PC-9 (cell line): Measurements from ENCODE around the gene KIAA1191. TPM values are rescaled to one million over a fixed set of nuclear protein-coding genes. Genes with fewer than 3 reads are reported as not detected.

ENCODE experiments used
- BruUV-seq: library from RNA; stranded (reverse); fragments of 400-500 nt; replicated peaks from 2 replicates; lab custom pipeline; 2021; lab: Mats Ljungman, UMichigan
- CTCF ChIA-PET: fragments of 300-600 bp; sonication (Branson Sonifier 250); formaldehyde crosslinking; loops from one replicate; lab custom pipeline; 2022; ENCODE audit warnings: antibody characterized with exemption; lab: Charles Lee
- POLR2A ChIA-PET: fragments of 300-600 bp; sonication (Branson Sonifier 250); formaldehyde crosslinking; loops from one replicate; lab custom pipeline; 2022; ENCODE audit warnings: antibody characterized with exemption; ENCODE audit not compliant: unreplicated experiment; lab: Charles Lee
- DNase-seq, 2 experiments: peaks; one replicate each; pipeline versions ENCODE4 v3.0.0 to v3.0.0-alpha.2; 2015 to 2022; ENCODE audit warnings: mixed read lengths in 1 of 2
- H2AFZ ChIP-seq: fragments of 200-600 bp; sonication (generic); 2 replicates; pipeline ENCODE4 v1.8.1; 2017; ENCODE audit warnings: antibody characterized with exemption
- H3F3A ChIP-seq: fragments of 200-600 bp; sonication (generic); 2 replicates; pipeline ENCODE4 v1.8.1; 2017; ENCODE audit warnings: antibody characterized with exemption, mild to moderate bottlenecking, low read depth; ENCODE audit not compliant: insufficient read depth
- H3K27ac ChIP-seq: fragments of 200-600 bp; sonication (generic); 2 replicates; pipeline ENCODE4 v1.6.1; 2016; ENCODE audit warnings: mixed run types
- H3K27me3 ChIP-seq: fragments of 200-600 bp; sonication (generic); 2 replicates; pipeline ENCODE4 v1.6.1; 2016; ENCODE audit warnings: low read depth, mixed run types; ENCODE audit not compliant: insufficient read depth
- H3K36me3 ChIP-seq: fragments of 200-600 bp; sonication (generic); 2 replicates; pipeline ENCODE4 v1.6.1; 2016; ENCODE audit warnings: low read depth, mixed run types
- H3K4me1 ChIP-seq: fragments of 200-600 bp; sonication (generic); replicated peaks from 2 replicates; pipeline ENCODE4 v1.6.1; 2016; ENCODE audit warnings: mixed run types; ENCODE audit not compliant: insufficient read depth
- H3K4me2 ChIP-seq: fragments of 200-600 bp; sonication (generic); 2 replicates; pipeline ENCODE4 v1.6.1; 2017; ENCODE audit warnings: mixed run types
- H3K4me3 ChIP-seq: fragments of 200-600 bp; sonication (generic); 2 replicates; pipeline ENCODE4 v1.6.1; 2016; ENCODE audit warnings: mixed run types
- H3K79me2 ChIP-seq: fragments of 200-600 bp; sonication (generic); 2 replicates; pipeline ENCODE4 v1.6.1; 2017; ENCODE audit warnings: low read depth, mixed run types
- H3K9me2 ChIP-seq: fragments of 200-600 bp; sonication (generic); 2 replicates; pipeline ENCODE4 v1.8.1; 2017; ENCODE audit warnings: mild to moderate bottlenecking; ENCODE audit not compliant: insufficient read depth
- H3K9me3 ChIP-seq: fragments of 200-600 bp; sonication (generic); 2 replicates; pipeline ENCODE4 v1.8.1; 2016; ENCODE audit warnings: low read depth; ENCODE audit not compliant: insufficient read depth
- H4K20me1 ChIP-seq: fragments of 200-600 bp; sonication (generic); 2 replicates; pipeline ENCODE4 v1.8.1; 2017; ENCODE audit not compliant: insufficient read depth
- EZH2 ChIP-seq: fragments of 200-600 bp; sonication (generic); IDR thresholded peaks from 2 replicates; pipeline ENCODE4 v1.8.0; 2017; ENCODE audit warnings: antibody characterized with exemption, low read depth
- intact Hi-C: fragments of 100-400 bp; cut with micrococcal nuclease; formaldehyde crosslinking; loops from one replicate; pipeline ENCODE4 v1.10.0; 2022; ENCODE audit not compliant: unreplicated experiment
- total RNA-seq: library from RNA; stranded (reverse); gene quantifications from 2 replicates; pipeline ENCODE4 v1.2.3, GENCODE V29; 2021
- TF ChIP-seq, protein P1 (sequence below): fragments of 200-600 bp; sonication (generic); conservative IDR thresholded peaks from 2 replicates; pipeline ENCODE4 v1.6.1; 2017; ENCODE audit warnings: mixed run types, antibody characterized with exemption, mild to moderate bottlenecking, moderate library complexity

The KIAA1191 gene
- total RNA-seq, 1 experiment from 2014 or later, result 115 TPM

DNA sequence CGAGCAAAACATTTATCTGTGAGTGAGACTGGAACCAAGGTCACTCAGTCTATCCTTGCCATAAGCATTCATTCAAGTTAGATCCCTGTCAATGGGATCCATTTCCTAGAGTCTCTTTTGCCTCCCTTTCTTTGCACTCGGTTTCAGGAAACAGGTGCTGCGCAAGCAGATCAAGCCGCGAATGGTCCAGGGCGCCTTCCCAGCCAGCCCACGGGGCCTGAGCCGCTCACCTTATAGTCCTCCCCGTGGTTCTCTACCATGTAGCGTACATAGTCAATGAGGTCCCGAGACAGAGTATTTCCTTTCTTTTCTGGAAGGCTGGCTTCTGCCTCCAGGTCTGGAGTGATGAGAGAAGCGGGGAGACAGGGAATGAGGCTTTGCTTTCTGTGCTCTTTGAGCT, 23.4 kb upstream of the KIAA1191 start:
- intact Hi-C loops, result loop anchor here (10.0 kb wide), 2 partner anchors 260 to 440 kb away; partner anchors contain the start of gene TSPAN17
- no peak overlapping the region for H3K27ac ChIP-seq
- H3K4me2 ChIP-seq, result no peak overlapping the region
- H2AFZ ChIP-seq, result no peak overlapping the region
- DNase-seq, result no peak
- H3K9me2 ChIP-seq, result no peaks in the 10 kb centered on the region
- BruUV-seq, result no TSS peak
- POLR2A ChIA-PET, result no interaction called here
- H3K36me3 ChIP-seq, result peaks cover 46% of the 10 kb centered on the region
- no peak for TF ChIP-seq EZH2
- TF ChIP-seq, protein P1, sequence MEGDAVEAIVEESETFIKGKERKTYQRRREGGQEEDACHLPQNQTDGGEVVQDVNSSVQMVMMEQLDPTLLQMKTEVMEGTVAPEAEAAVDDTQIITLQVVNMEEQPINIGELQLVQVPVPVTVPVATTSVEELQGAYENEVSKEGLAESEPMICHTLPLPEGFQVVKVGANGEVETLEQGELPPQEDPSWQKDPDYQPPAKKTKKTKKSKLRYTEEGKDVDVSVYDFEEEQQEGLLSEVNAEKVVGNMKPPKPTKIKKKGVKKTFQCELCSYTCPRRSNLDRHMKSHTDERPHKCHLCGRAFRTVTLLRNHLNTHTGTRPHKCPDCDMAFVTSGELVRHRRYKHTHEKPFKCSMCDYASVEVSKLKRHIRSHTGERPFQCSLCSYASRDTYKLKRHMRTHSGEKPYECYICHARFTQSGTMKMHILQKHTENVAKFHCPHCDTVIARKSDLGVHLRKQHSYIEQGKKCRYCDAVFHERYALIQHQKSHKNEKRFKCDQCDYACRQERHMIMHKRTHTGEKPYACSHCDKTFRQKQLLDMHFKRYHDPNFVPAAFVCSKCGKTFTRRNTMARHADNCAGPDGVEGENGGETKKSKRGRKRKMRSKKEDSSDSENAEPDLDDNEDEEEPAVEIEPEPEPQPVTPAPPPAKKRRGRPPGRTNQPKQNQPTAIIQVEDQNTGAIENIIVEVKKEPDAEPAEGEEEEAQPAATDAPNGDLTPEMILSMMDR, result no peak
- no peaks in the 10 kb centered on the region for H3K9me3 ChIP-seq
- peaks cover 36% of the 10 kb centered on the region for H3K79me2 ChIP-seq
- no peaks in the 10 kb centered on the region for H3K27me3 ChIP-seq
- peaks cover 14% of the 10 kb centered on the region for H3F3A ChIP-seq
- CTCF ChIA-PET, result no interaction called here
- peaks cover 20% of the 10 kb centered on the region for H3K4me1 ChIP-seq
- H3K4me3 ChIP-seq, result no peak overlapping the region
- H4K20me1 ChIP-seq, result peaks cover 19% of the 10 kb centered on the region

DNA sequence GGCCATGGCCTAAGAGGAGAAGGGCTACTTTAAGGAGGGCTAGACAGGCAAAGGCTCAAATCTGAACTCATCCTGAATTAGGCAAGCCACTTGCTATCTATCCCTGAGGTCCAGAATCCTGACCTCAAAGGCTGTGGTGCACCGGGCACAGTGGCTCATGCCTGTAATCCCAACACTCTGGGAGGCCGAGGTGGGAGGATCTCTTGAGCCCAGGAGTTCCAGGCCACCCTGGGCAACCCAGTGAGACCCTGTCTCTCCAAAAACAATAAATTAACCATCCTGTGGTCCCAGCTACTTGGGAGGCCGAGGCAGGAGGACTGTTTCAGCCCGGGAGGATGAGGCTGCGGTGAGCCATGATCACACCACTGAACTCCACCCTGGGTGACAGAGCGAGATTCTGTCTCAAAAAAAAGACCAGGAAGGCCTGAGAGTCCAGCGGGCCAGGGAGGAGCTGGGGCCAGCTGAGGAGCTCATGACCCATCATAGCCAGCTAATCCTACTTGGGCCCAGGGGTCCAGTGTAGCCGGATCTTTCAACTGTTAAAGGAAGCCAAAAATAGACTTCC, 22.9 kb upstream of the KIAA1191 start:
- H3K79me2 ChIP-seq, result peaks cover 32% of the 10 kb centered on the region
- TF ChIP-seq, protein P1, result no peak
- no peak for TF ChIP-seq EZH2
- DNase-seq, result no peak
- CTCF ChIA-PET, result no interaction called here
- peaks cover 19% of the 10 kb centered on the region for H4K20me1 ChIP-seq
- POLR2A ChIA-PET, result no interaction called here
- H3K27me3 ChIP-seq, result no peaks in the 10 kb centered on the region
- H3F3A ChIP-seq, result peaks cover 10% of the 10 kb centered on the region
- no peak overlapping the region for H3K27ac ChIP-seq
- intact Hi-C loops, result loop anchor here (10.0 kb wide), 2 partner anchors 260 to 440 kb away; partner anchors contain the start of gene TSPAN17
- no peak overlapping the region for H3K4me3 ChIP-seq
- H2AFZ ChIP-seq, result no peak overlapping the region
- H3K4me2 ChIP-seq, result no peak overlapping the region
- BruUV-seq, result no TSS peak
- peaks cover 15% of the 10 kb centered on the region for H3K4me1 ChIP-seq
- H3K9me2 ChIP-seq, result no peaks in the 10 kb centered on the region
- peaks cover 46% of the 10 kb centered on the region for H3K36me3 ChIP-seq
- no peaks in the 10 kb centered on the region for H3K9me3 ChIP-seq

DNA sequence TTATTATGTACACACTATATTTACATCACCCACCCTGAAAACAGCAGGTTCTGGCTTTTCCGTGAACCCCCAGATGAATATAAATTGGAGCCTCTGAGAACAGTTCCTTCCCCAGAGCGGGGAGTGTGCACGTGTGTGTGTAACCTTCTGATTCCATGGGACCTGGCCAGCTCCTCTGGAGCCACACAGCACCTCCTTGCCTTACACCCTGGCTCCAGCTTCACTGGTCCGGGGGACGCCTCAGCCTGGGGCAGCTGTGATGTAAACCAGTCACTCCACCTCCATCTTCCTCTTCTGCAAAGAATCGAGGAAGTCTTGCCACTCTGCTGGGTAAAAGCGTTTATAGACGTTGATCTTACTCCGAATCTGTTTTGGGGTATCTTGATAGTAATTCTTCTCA, 22.4 kb upstream of the KIAA1191 start:
- Histone ChIP-seq H3K79me2 (peaks cover 31% of the 10 kb centered on the region), H3K27ac (no peak overlapping the region), H3K4me3 (no peak overlapping the region), H3K4me2 (no peak overlapping the region), H3K9me3 (no peaks in the 10 kb centered on the region), H3K36me3 (peaks cover 46% of the 10 kb centered on the region), H3F3A (peaks cover 7% of the 10 kb centered on the region), H3K27me3 (no peaks in the 10 kb centered on the region), H3K9me2 (no peaks in the 10 kb centered on the region), H4K20me1 (peaks cover 19% of the 10 kb centered on the region), H2AFZ (no peak overlapping the region), H3K4me1 (peaks cover 15% of the 10 kb centered on the region)
- intact Hi-C loops, result loop anchor here (10.0 kb wide), 2 partner anchors 261 to 441 kb away; partner anchors contain the start of gene TSPAN17
- CTCF ChIA-PET, result no interaction called here
- no peak for TF ChIP-seq EZH2
- TF ChIP-seq, protein P1, result no peak
- DNase-seq, result no peak
- BruUV-seq, result no TSS peak
- POLR2A ChIA-PET, result no interaction called here
